Ascending aorta (tissue), 2 donors: ENCODE measurements around the gene ITPA. TPM values are rescaled to one million over a fixed set of nuclear protein-coding genes. Genes with fewer than 3 reads are reported as not detected.

Experiments
- DNase-seq, 2 donors: peaks; one replicate each; pipeline ENCODE4 v3.0.0-alpha.2; 2019; ENCODE audit warnings: low spot score in 2 of 2
- H3K27ac ChIP-seq, 2 donors: fragments of 200-600 bp; sonication (generic); one replicate each; pipeline ENCODE4 v1.5.1; 2016 to 2017; ENCODE audit warnings: mild to moderate bottlenecking in 1 of 2
- H3K27me3 ChIP-seq: fragments of 200-600 bp; sonication (generic); one replicate; pipeline ENCODE4 v1.5.1; 2017
- H3K36me3 ChIP-seq, 2 donors: fragments of 200-600 bp; sonication (generic); one replicate each; pipeline ENCODE4 v1.5.1; 2016
- H3K4me1 ChIP-seq, 2 donors: fragments of 200-600 bp; sonication (generic); one replicate each; pipeline ENCODE4 v1.5.1; 2016 to 2017; ENCODE audit warnings: mild to moderate bottlenecking in 1 of 2
- H3K4me3 ChIP-seq, 2 donors: fragments of 200-600 bp; sonication (generic); one replicate each; pipeline ENCODE4 v1.5.1; 2016 to 2017; ENCODE audit warnings: mild to moderate bottlenecking in 1 of 2
- H3K9me3 ChIP-seq, 2 donors: fragments of 200-600 bp; sonication (generic); one replicate each; pipeline ENCODE4 v1.5.1; 2016
- CTCF ChIP-seq, 3 experiments: fragments of 200-600 bp in 2 of 3; fragments of 450-650 bp in 1 of 3; sonication (generic) in 2 of 3; IDR thresholded peaks; one replicate each; pipeline ENCODE4 v1.5.1; 2016 to 2019; ENCODE audit warnings: antibody characterized with exemption in 3 of 3, mild to moderate bottlenecking in 1 of 3, moderate library complexity in 1 of 3
- intact Hi-C: fragments of 100-400 bp; cut with DNase I; formaldehyde crosslinking; loops from one replicate; pipeline ENCODE4 v1.15.1; 2023
- total RNA-seq: library from RNA; depleted of rRNA; stranded (reverse); fragments of >200 nt; gene quantifications from one replicate; pipeline ENCODE4 v1.1.0, GENCODE V29; 2016

ITPA gene
- total RNA-seq, 1 donor from 2014 or later = 111 TPM

GRCh38 chr20:3242172-3242692 lies 32.9 kb downstream of the ITPA start:
- Histone ChIP-seq H3K27me3 (peaks cover 9% of the 10 kb centered on the region), H3K4me1 (peaks cover 8 to 11% of the 10 kb centered on the region in 2 donors), H3K9me3 (no peaks in the 10 kb centered on the region), H3K27ac (no peak overlapping the region), H3K36me3 (no peaks in the 10 kb centered on the region), H3K4me3 (no peak overlapping the region)
- intact Hi-C loops = no loop called here
- no peak for DNase-seq
- no peak for TF ChIP-seq CTCF (IDR thresholded peaks at IDR 0.05)

GRCh38 chr20:3243718-3244358 lies 34.5 kb downstream of the ITPA start:
- Histone ChIP-seq H3K27ac (no peak overlapping the region), H3K4me3 (no peak overlapping the region), H3K9me3 (no peaks in the 10 kb centered on the region), H3K4me1 (peaks cover 0 to 10% of the 10 kb centered on the region in 2 donors), H3K27me3 (no peaks in the 10 kb centered on the region), H3K36me3 (no peaks in the 10 kb centered on the region)
- no peak for DNase-seq
- no peak for TF ChIP-seq CTCF (IDR thresholded peaks at IDR 0.05)
- intact Hi-C loops = no loop called here

- no peak overlapping the region for H3K4me3 ChIP-seq
- no peaks in the 10 kb centered on the region for H3K36me3 ChIP-seq
- TF ChIP-seq CTCF (IDR thresholded peaks at IDR 0.05) = no peak
- H3K9me3 ChIP-seq = no peaks in the 10 kb centered on the region
- no peaks in the 10 kb centered on the region for H3K27me3 ChIP-seq
- peaks cover 0 to 11% of the 10 kb centered on the region in 2 donors for H3K4me1 ChIP-seq
- no peak for DNase-seq
- intact Hi-C loops = no loop called here
- H3K27ac ChIP-seq = no peak overlapping the region
Measured at GRCh38 chr20:3244613-3245012, 35.3 kb downstream of the ITPA start.

GRCh38 chr20:3245156-3245555 lies 35.9 kb downstream of the ITPA start:
- no peak overlapping the region for H3K27ac ChIP-seq
- intact Hi-C loops = no loop called here
- H3K36me3 ChIP-seq = no peaks in the 10 kb centered on the region
- TF ChIP-seq CTCF (IDR thresholded peaks at IDR 0.05) = no peak
- DNase-seq = no peak
- no peaks in the 10 kb centered on the region for H3K9me3 ChIP-seq
- no peak overlapping the region for H3K4me3 ChIP-seq
- no peaks in the 10 kb centered on the region for H3K27me3 ChIP-seq
- H3K4me1 ChIP-seq = peaks cover 0 to 11% of the 10 kb centered on the region in 2 donors

GRCh38 chr20:3245711-3246110 lies 36.4 kb downstream of the ITPA start:
- H3K27ac ChIP-seq = no peak overlapping the region
- DNase-seq = no peak
- H3K36me3 ChIP-seq = peaks cover 0 to under 1% of the 10 kb centered on the region in 2 donors
- H3K27me3 ChIP-seq = no peaks in the 10 kb centered on the region
- no peak overlapping the region for H3K4me3 ChIP-seq
- H3K4me1 ChIP-seq = peaks cover 0 to 11% of the 10 kb centered on the region in 2 donors
- intact Hi-C loops = no loop called here
- TF ChIP-seq CTCF (IDR thresholded peaks at IDR 0.05) = no peak
- no peaks in the 10 kb centered on the region for H3K9me3 ChIP-seq
